Measurements from ENCODE around the gene RAB26.
"Not testable (repeated sequence)": the region's sequence is repeated elsewhere in the genome, so short reads cannot be mapped to it uniquely, and the experiment has no call there.

Gene RAB26

GRCh38 chr16:2108446-2109270 lies 39.8 kb upstream of the RAB26 start:
- H3K36me3 ChIP-seq (ENCODE audit: control insufficient read depth, insufficient read depth, low read length); H3K27me3 ChIP-seq (replicated peaks; ENCODE audit: control insufficient read depth, insufficient read depth, low read length, poor library complexity, severe bottlenecking); H3K9me3 ChIP-seq (ENCODE audit: control insufficient read depth, low read length); H3K4me3 ChIP-seq (ENCODE audit: insufficient read depth, low read depth, low read length, poor library complexity, severe bottlenecking); DNase-seq; H3K4me1 ChIP-seq (ENCODE audit: control insufficient read depth, insufficient read depth, low read length, poor library complexity, severe bottlenecking); H3K27ac ChIP-seq (ENCODE audit: insufficient read depth, low read length, poor library complexity, severe bottlenecking): not testable (repeated sequence)

GRCh38 chr16:2109271-2109580 lies 39.2 kb upstream of the RAB26 start:
- H3K9me3 ChIP-seq (ENCODE audit: control insufficient read depth, low read length); H3K4me1 ChIP-seq (ENCODE audit: control insufficient read depth, insufficient read depth, low read length, poor library complexity, severe bottlenecking); H3K36me3 ChIP-seq (ENCODE audit: control insufficient read depth, insufficient read depth, low read length); H3K27ac ChIP-seq (ENCODE audit: insufficient read depth, low read length, poor library complexity, severe bottlenecking); H3K27me3 ChIP-seq (replicated peaks; ENCODE audit: control insufficient read depth, insufficient read depth, low read length, poor library complexity, severe bottlenecking); H3K4me3 ChIP-seq (ENCODE audit: insufficient read depth, low read depth, low read length, poor library complexity, severe bottlenecking); DNase-seq: not testable (repeated sequence)

- not testable (repeated sequence) for DNase-seq; H3K27me3 ChIP-seq (replicated peaks; ENCODE audit: control insufficient read depth, insufficient read depth, low read length, poor library complexity, severe bottlenecking); H3K36me3 ChIP-seq (ENCODE audit: control insufficient read depth, insufficient read depth, low read length); H3K9me3 ChIP-seq (ENCODE audit: control insufficient read depth, low read length); H3K4me1 ChIP-seq (ENCODE audit: control insufficient read depth, insufficient read depth, low read length, poor library complexity, severe bottlenecking); H3K27ac ChIP-seq (ENCODE audit: insufficient read depth, low read length, poor library complexity, severe bottlenecking); H3K4me3 ChIP-seq (ENCODE audit: insufficient read depth, low read depth, low read length, poor library complexity, severe bottlenecking)
These were observed 38.6 kb upstream of the RAB26 start for GRCh38 chr16:2109872-2110271.

GRCh38 chr16:2110332-2111008 lies 38.0 kb upstream of the RAB26 start:
- H3K4me1 ChIP-seq (ENCODE audit: control insufficient read depth, insufficient read depth, low read length, poor library complexity, severe bottlenecking); H3K27ac ChIP-seq (ENCODE audit: insufficient read depth, low read length, poor library complexity, severe bottlenecking); DNase-seq; H3K36me3 ChIP-seq (ENCODE audit: control insufficient read depth, insufficient read depth, low read length); H3K4me3 ChIP-seq (ENCODE audit: insufficient read depth, low read depth, low read length, poor library complexity, severe bottlenecking); H3K27me3 ChIP-seq (replicated peaks; ENCODE audit: control insufficient read depth, insufficient read depth, low read length, poor library complexity, severe bottlenecking); H3K9me3 ChIP-seq (ENCODE audit: control insufficient read depth, low read length): not testable (repeated sequence)

- H3K4me3 ChIP-seq (ENCODE audit: insufficient read depth, low read depth, low read length, poor library complexity, severe bottlenecking); H3K27me3 ChIP-seq (replicated peaks; ENCODE audit: control insufficient read depth, insufficient read depth, low read length, poor library complexity, severe bottlenecking); H3K36me3 ChIP-seq (ENCODE audit: control insufficient read depth, insufficient read depth, low read length); H3K9me3 ChIP-seq (ENCODE audit: control insufficient read depth, low read length); DNase-seq; H3K27ac ChIP-seq (ENCODE audit: insufficient read depth, low read length, poor library complexity, severe bottlenecking); H3K4me1 ChIP-seq (ENCODE audit: control insufficient read depth, insufficient read depth, low read length, poor library complexity, severe bottlenecking): not testable (repeated sequence)
These were observed 37.4 kb upstream of the RAB26 start for GRCh38 chr16:2111009-2111353.

GRCh38 chr16:2111412-2112335 lies 36.8 kb upstream of the RAB26 start:
- not testable (repeated sequence) for H3K36me3 ChIP-seq (ENCODE audit: control insufficient read depth, insufficient read depth, low read length); H3K4me3 ChIP-seq (ENCODE audit: insufficient read depth, low read depth, low read length, poor library complexity, severe bottlenecking); DNase-seq

GRCh38 chr16:2112539-2113106 lies 35.8 kb upstream of the RAB26 start:
- H3K4me1 ChIP-seq (ENCODE audit: control insufficient read depth, insufficient read depth, low read length, poor library complexity, severe bottlenecking); H3K27ac ChIP-seq (ENCODE audit: insufficient read depth, low read length, poor library complexity, severe bottlenecking); H3K9me3 ChIP-seq (ENCODE audit: control insufficient read depth, low read length); H3K4me3 ChIP-seq (ENCODE audit: insufficient read depth, low read depth, low read length, poor library complexity, severe bottlenecking); H3K27me3 ChIP-seq (replicated peaks; ENCODE audit: control insufficient read depth, insufficient read depth, low read length, poor library complexity, severe bottlenecking); DNase-seq; H3K36me3 ChIP-seq (ENCODE audit: control insufficient read depth, insufficient read depth, low read length): not testable (repeated sequence)

More at GRCh38 chr16:2111412-2112335, 36.8 kb upstream of the RAB26 start:
- H3K27ac ChIP-seq (ENCODE audit: insufficient read depth, low read length, poor library complexity, severe bottlenecking); H3K9me3 ChIP-seq (ENCODE audit: control insufficient read depth, low read length); H3K4me1 ChIP-seq (ENCODE audit: control insufficient read depth, insufficient read depth, low read length, poor library complexity, severe bottlenecking); H3K27me3 ChIP-seq (replicated peaks; ENCODE audit: control insufficient read depth, insufficient read depth, low read length, poor library complexity, severe bottlenecking): not testable (repeated sequence)

- not testable (repeated sequence) for H3K4me1 ChIP-seq (ENCODE audit: control insufficient read depth, insufficient read depth, low read length, poor library complexity, severe bottlenecking); H3K27ac ChIP-seq (ENCODE audit: insufficient read depth, low read length, poor library complexity, severe bottlenecking); H3K9me3 ChIP-seq (ENCODE audit: control insufficient read depth, low read length); DNase-seq; H3K36me3 ChIP-seq (ENCODE audit: control insufficient read depth, insufficient read depth, low read length); H3K27me3 ChIP-seq (replicated peaks; ENCODE audit: control insufficient read depth, insufficient read depth, low read length, poor library complexity, severe bottlenecking); H3K4me3 ChIP-seq (ENCODE audit: insufficient read depth, low read depth, low read length, poor library complexity, severe bottlenecking)
These were observed 34.2 kb upstream of the RAB26 start for GRCh38 chr16:2114225-2114624.

- H3K36me3 ChIP-seq (ENCODE audit: control insufficient read depth, insufficient read depth, low read length); H3K27me3 ChIP-seq (replicated peaks; ENCODE audit: control insufficient read depth, insufficient read depth, low read length, poor library complexity, severe bottlenecking); H3K4me3 ChIP-seq (ENCODE audit: insufficient read depth, low read depth, low read length, poor library complexity, severe bottlenecking); DNase-seq; H3K9me3 ChIP-seq (ENCODE audit: control insufficient read depth, low read length); H3K27ac ChIP-seq (ENCODE audit: insufficient read depth, low read length, poor library complexity, severe bottlenecking); H3K4me1 ChIP-seq (ENCODE audit: control insufficient read depth, insufficient read depth, low read length, poor library complexity, severe bottlenecking): not testable (repeated sequence)
These were observed 33.4 kb upstream of the RAB26 start for GRCh38 chr16:2114885-2115590.
